GM15510 (cell line): ENCODE data around the gene TMEM212.

Experiments
- POLR2A ChIP-seq: IDR thresholded peaks from 3 replicates; pipeline ENCODE4 v1.6.1; 2011; ENCODE audit warnings: borderline replicate concordance; ENCODE audit not compliant: insufficient read length; ENCODE audit errors: extremely low read depth

The TMEM212 gene

GRCh38 chr3:171851660-171852058, 8.5 kb downstream of the TMEM212 start:
- TF ChIP-seq POLR2A: no peak

- no peak for TF ChIP-seq POLR2A
These were observed 11.6 kb downstream of the TMEM212 start for GRCh38 chr3:171854649-171855305.

DNA sequence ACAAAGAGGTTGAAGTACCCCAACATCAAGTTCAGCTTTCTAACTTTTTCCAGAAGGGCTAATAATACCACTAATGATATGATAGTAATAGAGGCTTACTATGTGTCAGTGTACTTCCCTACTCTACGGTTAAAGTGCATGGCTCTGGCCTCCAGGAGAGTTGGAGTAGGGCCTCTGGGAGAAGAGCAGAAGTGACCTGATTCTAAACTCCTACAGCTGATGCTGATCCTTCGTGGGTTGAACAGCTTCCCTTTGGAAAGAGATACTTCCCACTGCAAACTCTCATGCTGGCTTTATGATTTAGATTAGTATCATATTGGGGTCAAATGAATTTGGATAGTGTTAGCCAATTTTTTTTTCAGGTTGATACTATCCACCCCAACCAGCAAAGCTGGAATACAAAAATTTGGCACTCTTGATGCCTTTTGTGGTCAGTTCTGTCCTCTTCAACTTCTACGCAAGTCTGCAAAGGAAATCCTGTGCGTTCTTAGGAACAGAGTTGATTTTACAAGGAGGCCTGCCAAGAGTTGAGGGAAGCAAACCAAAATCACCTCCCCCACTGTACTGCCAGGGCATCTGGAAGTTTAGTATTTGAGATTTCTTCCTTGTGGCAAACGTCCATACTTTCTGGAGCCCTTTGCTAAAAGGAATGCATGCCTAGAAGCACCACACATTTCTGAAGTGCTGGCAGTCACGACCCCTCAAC, 17.8 kb downstream of the TMEM212 start:
- TF ChIP-seq POLR2A: no peak

DNA sequence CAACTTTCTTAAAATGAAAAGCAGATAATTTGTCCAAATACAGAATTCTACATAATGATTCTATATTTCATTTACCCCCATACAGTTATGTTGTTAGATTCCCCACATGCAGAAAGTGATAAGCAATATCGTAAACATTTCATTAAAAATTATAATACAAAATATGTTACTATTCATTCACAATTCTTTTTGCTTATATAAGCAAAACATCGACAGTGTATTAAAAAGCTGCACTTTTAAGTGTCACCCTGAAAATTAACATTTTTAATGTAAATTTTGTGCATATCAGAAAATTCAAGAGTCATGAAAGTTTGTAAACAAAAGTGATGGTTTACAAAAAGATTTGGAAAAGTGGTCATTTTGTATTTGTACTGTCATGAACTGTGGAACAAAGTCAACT, 19.2 kb downstream of the TMEM212 start:
- no peak for TF ChIP-seq POLR2A

DNA sequence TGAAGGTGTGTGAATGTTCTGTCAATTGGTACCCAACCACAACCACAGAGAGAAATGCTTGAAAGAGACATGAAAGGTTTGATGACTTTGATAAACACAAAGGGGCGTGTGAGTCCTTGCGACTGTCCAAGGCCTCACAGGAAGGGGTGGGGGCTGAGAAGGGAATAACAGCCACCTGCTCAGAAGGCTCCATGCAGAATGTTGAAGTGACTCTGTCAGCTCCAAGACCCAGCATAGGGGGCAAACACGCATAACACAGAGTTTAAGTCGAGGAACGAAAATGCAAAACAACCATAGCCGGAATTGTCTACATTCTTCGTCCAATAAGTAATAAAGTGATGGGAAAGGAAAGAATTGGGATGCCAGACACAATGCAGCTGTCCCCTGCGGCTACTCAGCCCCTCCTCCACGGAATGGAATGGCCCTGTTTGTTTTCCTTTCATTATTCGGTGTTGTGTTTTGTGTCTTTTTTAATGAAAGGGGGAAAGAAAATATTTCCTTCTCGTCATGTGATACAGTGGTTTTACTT, 19.9 kb downstream of the TMEM212 start:
- TF ChIP-seq POLR2A: no peak

GRCh38 chr3:171863920-171864319, 20.8 kb downstream of the TMEM212 start:
- TF ChIP-seq POLR2A: no peak

DNA sequence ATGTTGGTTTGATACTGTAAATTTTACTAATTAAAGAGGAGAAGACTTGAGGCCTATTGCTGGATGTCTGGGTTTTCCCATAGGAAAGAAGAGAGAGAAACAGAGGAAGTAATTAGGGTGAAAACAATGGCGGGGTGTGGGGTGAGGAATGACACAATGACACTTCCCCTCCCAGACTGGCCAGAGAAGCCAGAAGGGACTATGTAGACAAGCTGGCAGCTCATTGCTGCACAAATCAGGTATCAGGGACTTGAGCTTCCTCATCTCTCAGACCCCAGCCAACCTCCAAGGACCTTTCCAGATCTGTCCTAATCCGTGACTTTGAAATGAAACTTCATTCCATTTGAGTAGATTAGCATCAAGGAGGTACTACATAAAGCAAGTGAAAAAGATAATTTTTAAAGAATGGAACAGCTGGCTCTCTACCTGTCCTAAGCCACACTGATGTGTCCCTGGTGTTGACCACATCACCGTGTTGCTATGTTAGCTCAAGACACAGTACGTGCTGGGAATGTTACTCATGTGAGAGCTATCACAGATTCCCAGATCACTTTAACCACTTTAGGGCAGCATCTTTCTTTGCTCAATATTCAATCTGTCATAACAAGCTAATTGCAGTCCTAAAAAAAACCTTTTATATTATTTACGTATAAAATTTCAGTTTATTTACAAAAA, 22.2 kb downstream of the TMEM212 start:
- no peak for TF ChIP-seq POLR2A

- TF ChIP-seq POLR2A: no peak
These were observed 24.8 kb downstream of the TMEM212 start for GRCh38 chr3:171867981-171868380.

- TF ChIP-seq POLR2A: no peak
These were observed 28.5 kb downstream of the TMEM212 start for GRCh38 chr3:171871392-171872274.

DNA sequence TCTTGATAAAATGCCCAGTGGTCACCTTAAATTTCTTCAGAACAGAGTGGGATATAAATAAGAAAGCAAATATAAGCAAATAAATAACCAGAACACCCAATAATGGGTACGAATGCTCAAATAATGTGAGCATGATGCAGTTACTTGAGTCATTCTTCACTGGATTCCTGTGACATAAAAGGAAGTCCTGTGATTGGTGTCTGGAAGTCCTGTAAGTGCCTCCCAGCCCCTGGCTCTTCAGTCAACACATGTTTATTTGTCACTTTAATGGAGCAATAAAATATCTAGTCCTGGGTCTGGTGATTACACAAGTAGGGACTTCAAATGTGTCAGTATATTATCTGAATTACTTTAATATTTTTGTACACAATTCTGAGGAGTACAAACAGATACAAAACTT, 30.4 kb downstream of the TMEM212 start:
- no peak for TF ChIP-seq POLR2A

GRCh38 chr3:171874251-171874681, 31.1 kb downstream of the TMEM212 start:
- TF ChIP-seq POLR2A: no peak

GRCh38 chr3:171874879-171875278, 31.7 kb downstream of the TMEM212 start:
- TF ChIP-seq POLR2A: no peak

GRCh38 chr3:171875923-171876412, 32.8 kb downstream of the TMEM212 start:
- TF ChIP-seq POLR2A: no peak

DNA sequence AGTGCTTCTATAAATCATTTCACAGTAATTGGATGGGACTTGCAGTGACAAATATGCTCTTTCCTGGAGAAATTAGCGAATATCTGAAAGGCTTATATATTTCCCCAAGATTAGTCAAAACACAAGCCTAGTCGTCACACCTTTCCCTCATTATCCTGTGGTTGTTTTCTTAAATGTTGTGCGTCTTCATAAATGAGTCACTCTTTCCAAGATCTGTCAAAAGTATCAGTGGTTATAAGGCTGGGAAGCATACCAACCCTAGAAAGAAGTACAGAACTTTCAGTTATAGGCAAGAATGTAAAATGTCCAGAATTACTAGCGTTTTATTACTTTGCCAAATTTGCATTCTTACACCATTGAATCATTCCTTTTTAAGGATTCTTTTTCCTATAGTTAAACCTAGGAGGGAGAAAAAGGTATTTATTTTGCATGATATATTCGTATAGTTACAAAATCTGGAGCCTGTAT, 33.6 kb downstream of the TMEM212 start:
- TF ChIP-seq POLR2A: no peak
